H1 (cell line): ENCODE measurements around the gene HOXB7. TPM values are rescaled to one million over a fixed set of nuclear protein-coding genes. Genes with fewer than 3 reads are reported as not detected.

ENCODE experiments used
- CTCF ChIA-PET: fragments of 300-600 bp; sonication (Branson Sonifier 250); formaldehyde crosslinking; loops from one replicate; lab custom pipeline; 2021; ENCODE audit not compliant: partially characterized antibody; lab: Charles Lee
- POLR2A ChIA-PET: fragments of 300-600 bp; sonication (Branson Sonifier 250); formaldehyde crosslinking; loops from one replicate; lab custom pipeline; 2021; ENCODE audit warnings: inconsistent platforms; ENCODE audit not compliant: partially characterized antibody; lab: Charles Lee
- DNase-seq, 2 experiments: peaks; one replicate each; pipeline versions ENCODE4 v3.0.0 to v3.0.0-alpha.2; 2010 to 2022; ENCODE audit warnings: low spot score in 2 of 2, low read depth in 1 of 2, mixed read lengths in 1 of 2
- FAIRE-seq: peaks from 2 replicates; lab custom pipeline; 2011; peaks lifted over from hg19 to GRCh38; lab: Jason Lieb, UNC
- H2AFZ ChIP-seq: 2 replicates; pipeline ENCODE4 v1.8.1; 2012; ENCODE audit warnings: low read length, inconsistent platforms
- H2AK5ac ChIP-seq: 2 replicates; pipeline ENCODE4 v1.6.1; 2013; ENCODE audit warnings: low read depth, low read length
- H2BK120ac ChIP-seq: replicated peaks from 2 replicates; pipeline ENCODE3; 2013; ENCODE audit warnings: low read depth, low read length, inconsistent platforms
- H2BK12ac ChIP-seq: 2 replicates; pipeline ENCODE4 v1.6.1; 2013; ENCODE audit warnings: low read depth, low read length
- H2BK15ac ChIP-seq: 2 replicates; pipeline ENCODE4 v1.6.1; 2013; ENCODE audit warnings: low read length
- H2BK20ac ChIP-seq: 2 replicates; pipeline ENCODE4 v1.6.1; 2013; ENCODE audit warnings: low read length
- H2BK5ac ChIP-seq: 2 replicates; pipeline ENCODE4 v1.6.1; 2013; ENCODE audit warnings: low read depth, low read length
- H3K14ac ChIP-seq: 2 replicates; pipeline ENCODE4 v1.6.1; 2013; ENCODE audit warnings: inconsistent platforms; ENCODE audit not compliant: insufficient read length
- H3K18ac ChIP-seq: 2 replicates; pipeline ENCODE4 v1.6.1; 2013; ENCODE audit warnings: low read length; ENCODE audit errors: extremely low read depth
- H3K23ac ChIP-seq: 2 replicates; pipeline ENCODE4 v1.6.1; 2013; ENCODE audit warnings: inconsistent platforms; ENCODE audit not compliant: insufficient read length
- H3K23me2 ChIP-seq: 2 replicates; pipeline ENCODE4 v1.6.1; 2013; ENCODE audit warnings: low read depth, low read length
- H3K27ac ChIP-seq: 2 replicates; pipeline ENCODE4 v1.6.1; 2011; ENCODE audit warnings: low read depth, low read length, inconsistent platforms
- H3K27me3 ChIP-seq, 4 experiments: replicated peaks in 1 of 4; 1 replicate in 1 of 4; 2 replicates in 3 of 4; pipeline versions ENCODE4 v1.6.1 to v1.8.1; 2011 to 2013; ENCODE audit warnings: low read length in 3 of 4, mild to moderate bottlenecking in 3 of 4, inconsistent platforms in 2 of 4, mixed read lengths in 2 of 4, moderate library complexity in 1 of 4; ENCODE audit not compliant: control insufficient read depth in 3 of 4, insufficient read depth in 3 of 4; ENCODE audit errors: extremely low read depth in 1 of 4
- H3K36me3 ChIP-seq, 4 experiments: 2 replicates each; pipeline versions ENCODE4 v1.6.1 to v1.8.1; 2011 to 2013; ENCODE audit warnings: mild to moderate bottlenecking in 4 of 4, low read length in 3 of 4, moderate library complexity in 2 of 4, control low read depth in 1 of 4, inconsistent platforms in 1 of 4; ENCODE audit not compliant: insufficient read depth in 4 of 4, control insufficient read depth in 2 of 4
- H3K4ac ChIP-seq: replicated peaks from 2 replicates; pipeline ENCODE3; 2013; ENCODE audit warnings: low read length, low read depth, mixed read lengths, inconsistent platforms; ENCODE audit not compliant: insufficient read length
- H3K4me1 ChIP-seq, 4 experiments: replicated peaks in 1 of 4; 1 replicate in 1 of 4; 2 replicates in 3 of 4; pipeline versions ENCODE4 v1.6.1 to v1.8.1; 2011 to 2013; ENCODE audit warnings: low read length in 3 of 4, inconsistent platforms in 2 of 4, mixed read lengths in 1 of 4; ENCODE audit not compliant: insufficient read depth in 4 of 4, control insufficient read depth in 3 of 4
- H3K4me2 ChIP-seq, 2 experiments: 2 replicates each; pipeline versions ENCODE4 v1.6.1 to v1.8.1; 2011 to 2013; ENCODE audit warnings: low read depth in 2 of 2, low read length in 2 of 2, control low read depth in 1 of 2, inconsistent platforms in 1 of 2, mild to moderate bottlenecking in 1 of 2; ENCODE audit not compliant: insufficient read depth in 1 of 2
- H3K4me3 ChIP-seq, 4 experiments: fragments of 200-600, 300-600 bp in 1 of 4; sonication (generic), shearing (Covaris generic), sonication (Bioruptor Twin) in 1 of 4; 2 replicates each; pipeline versions ENCODE4 v1.5.1 to v1.8.1; 2011 to 2016; ENCODE audit warnings: low read length in 4 of 4, low read depth in 3 of 4, control low read depth in 2 of 4, inconsistent platforms in 2 of 4, mild to moderate bottlenecking in 2 of 4, mixed read lengths in 1 of 4, moderate library complexity in 1 of 4; ENCODE audit not compliant: insufficient read depth in 2 of 4; ENCODE audit errors: extremely low read depth in 1 of 4
- H3K56ac ChIP-seq: replicated peaks from 2 replicates; pipeline ENCODE3; 2013; ENCODE audit warnings: low read depth, mild to moderate bottlenecking, mixed read lengths, low read length, inconsistent platforms; ENCODE audit not compliant: insufficient read length
- H3K79me1 ChIP-seq: 2 replicates; pipeline ENCODE4 v1.6.1; 2013; ENCODE audit warnings: low read depth, low read length, control low read depth
- H3K79me2 ChIP-seq, 2 experiments: 2 replicates each; pipeline versions ENCODE4 v1.6.1 to v1.8.1; 2012 to 2013; ENCODE audit warnings: low read length in 2 of 2, mild to moderate bottlenecking in 2 of 2, inconsistent platforms in 1 of 2; ENCODE audit not compliant: insufficient read depth in 2 of 2, control insufficient read depth in 1 of 2
- H3K9ac ChIP-seq, 4 experiments: replicated peaks in 1 of 4; 1 replicate in 1 of 4; 2 replicates in 3 of 4; pipeline versions ENCODE4 v1.6.1 to v1.8.1; 2011 to 2013; ENCODE audit warnings: low read depth in 3 of 4, low read length in 3 of 4, control low read depth in 2 of 4, mild to moderate bottlenecking in 2 of 4, moderate library complexity in 2 of 4, inconsistent platforms in 1 of 4; ENCODE audit errors: extremely low read depth in 1 of 4
- H3K9me3 ChIP-seq, 2 experiments: 2 replicates each; pipeline versions ENCODE4 v1.6.1 to v1.8.1; 2012 to 2013; ENCODE audit warnings: mild to moderate bottlenecking in 2 of 2, moderate library complexity in 2 of 2, control low read depth in 1 of 2, inconsistent platforms in 1 of 2, low read depth in 1 of 2, low read length in 1 of 2, mixed read lengths in 1 of 2; ENCODE audit not compliant: insufficient read depth in 2 of 2
- H4K20me1 ChIP-seq, 2 experiments: replicated peaks in 1 of 2; 2 replicates each; pipeline versions ENCODE3 to v1.8.1; 2011 to 2013; ENCODE audit warnings: inconsistent platforms in 2 of 2, low read length in 2 of 2, mild to moderate bottlenecking in 1 of 2; ENCODE audit not compliant: insufficient read depth in 2 of 2, control insufficient read depth in 1 of 2
- H4K5ac ChIP-seq: 2 replicates; pipeline ENCODE4 v1.6.1; 2013; ENCODE audit warnings: low read length, low read depth, mixed read lengths, inconsistent platforms; ENCODE audit not compliant: insufficient read length
- H4K8ac ChIP-seq: 2 replicates; pipeline ENCODE4 v1.8.0; 2013; ENCODE audit warnings: mild to moderate bottlenecking, moderate library complexity, low read length, inconsistent platforms; ENCODE audit not compliant: insufficient read depth; ENCODE audit errors: extremely low read depth
- H4K91ac ChIP-seq: replicated peaks from 2 replicates; pipeline ENCODE3; 2013; ENCODE audit warnings: low read length, mixed read lengths, inconsistent platforms; ENCODE audit not compliant: insufficient read length
- POLR2AphosphoS5 ChIP-seq: IDR thresholded peaks from 2 replicates; pipeline ENCODE4 v1.6.1; 2011; ENCODE audit warnings: low read depth, low read length
- SUZ12 ChIP-seq: fragments of 200-600 bp; sonication (generic); IDR thresholded peaks from 2 replicates; pipeline ENCODE4 v1.6.1; 2012; ENCODE audit warnings: mild to moderate bottlenecking, inconsistent platforms, low read length, moderate library complexity, mixed read lengths
- WGBS, 2 experiments: shearing (Covaris generic) in 1 of 2; methylation state at CpG; one replicate each; pipeline versions ENCODE4 v1.1.6 to v1.1.7; 2013 to 2015; ENCODE audit warnings: low lambda C conversion rate in 2 of 2, mixed read lengths in 2 of 2, inconsistent platforms in 1 of 2, low coverage in 1 of 2, missing lambda C conversion rate in 1 of 2; ENCODE audit not compliant: insufficient replicate concordance in 2 of 2, insufficient coverage in 1 of 2, insufficient read length in 1 of 2; ENCODE audit errors: extremely low coverage in 1 of 2, missing lambda C conversion rate in 1 of 2; 5-methylcytosine and 5-hydroxymethylcytosine counted together
- polyA plus RNA-seq, 7 experiments: library from polyadenylated mRNA; depleted of rRNA in 3 of 7; stranded (reverse) in 5 of 7; unstranded in 2 of 7; fragments of >200 nt in 5 of 7; fragments of 200-250 nt in 2 of 7; gene quantifications; 1 replicate in 5 of 7; 2 replicates in 1 of 7; 4 replicates in 1 of 7; pipeline versions ENCODE4 v1.2.1 to v1.2.3, GENCODE V29; 2011 to 2013; ENCODE audit warnings: missing spikeins in 2 of 7, mixed read lengths in 2 of 7
- total RNA-seq: library from RNA; stranded (reverse); fragmentation: NEBNext Ultra II Directional; extraction: Animal tissue kit (Norgen Biotek cat#: 25700); gene quantifications from 2 replicates; pipeline ENCODE4 v1.2.1, GENCODE V29; 2021
- TF ChIP-seq, protein P1 (sequence below): IDR thresholded peaks from 2 replicates; pipeline ENCODE4 v1.6.1; 2012; ENCODE audit warnings: low read length, inconsistent platforms

The HOXB7 gene
- total and polyA plus RNA-seq, 2 of the 8 experiments (the other 6 are each of a cell fraction or from before 2014, with no cell fraction given) = not detected

DNA sequence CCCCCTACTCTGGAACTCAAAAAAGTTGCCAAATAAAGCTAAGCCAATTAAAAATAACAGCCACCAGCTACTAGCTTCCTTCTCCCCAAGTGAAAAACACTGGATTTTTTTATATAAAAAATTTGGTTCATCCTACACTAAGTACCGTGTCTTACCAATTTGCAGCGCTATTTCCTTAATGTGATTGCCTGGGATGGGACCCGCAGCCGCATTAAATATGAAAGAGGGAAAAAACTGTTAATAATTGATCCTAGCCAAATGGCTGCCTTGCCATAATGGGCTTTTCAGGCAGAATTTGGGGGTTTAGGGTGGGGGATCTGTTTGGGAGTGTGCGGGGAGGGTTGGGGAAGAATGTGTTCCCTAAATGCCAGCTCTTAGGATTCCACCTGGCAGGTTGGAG is 13.3 kb upstream of the HOXB7 start:
- Histone ChIP-seq H4K8ac (no peak overlapping the region), H3K4me3 (no peak overlapping the region), H4K91ac (no peak overlapping the region), H3K4ac (no peak overlapping the region), H3K79me1 (no peaks in the 10 kb centered on the region), H3K9me3 (no peaks in the 10 kb centered on the region), H2AFZ (no peak overlapping the region), H3K23me2 (no peaks in the 10 kb centered on the region; the same call in 1 of the 2 replicates), H4K5ac (no peak overlapping the region), H2BK15ac (no peak overlapping the region), H3K14ac (no peak overlapping the region), H3K4me1 (peaks cover 0 to 12% (median 7%) of the 10 kb centered on the region in 4 experiments; a peak in 6 of 7 replicates), H3K56ac (no peak overlapping the region), H3K18ac (no peak overlapping the region), H2BK5ac (no peak overlapping the region), H3K79me2 (no peaks in the 10 kb centered on the region), H3K23ac (no peak overlapping the region), H4K20me1 (peaks cover 34 to 46% of the 10 kb centered on the region in 2 experiments), H2AK5ac (no peak overlapping the region), H3K9ac (no peak overlapping the region), H3K36me3 (peaks cover 0 to 13% (median 0%) of the 10 kb centered on the region in 4 experiments; a peak in 1 of 8 replicates), H3K27me3 (peaks cover 99 to 100% (median 100%) of the 10 kb centered on the region in 4 experiments), H2BK20ac (no peak overlapping the region), H3K27ac (no peak overlapping the region), H3K4me2 (no peak overlapping the region; a peak in 1 of 4 replicates), H2BK120ac (no peak overlapping the region), H2BK12ac (no peak overlapping the region)
- DNase-seq (no peak), FAIRE-seq (no peak)
- ChIA-PET CTCF (interaction anchor here (0.6 to 4.4 kb wide), 9 partner anchors 9 to 1597 kb away, joined by 3 to 21 read pairs (median 3); partner anchors contain the start of genes HOXB5 and HOXB8), POLR2A (interaction anchor here (1.9 kb wide), 1 partner anchor 36 kb away, joined by 4 read pairs; no protein-coding TSS in a partner anchor)
- 26% methylated on average over 5 of the region's 5 CpGs; no CpG with 5 or more reads in 1 of the 2 experiments for WGBS, 2 experiments
- TF ChIP-seq POLR2AphosphoS5 = no peak
- TF ChIP-seq SUZ12 = no peak
- TF ChIP-seq, protein P1, sequence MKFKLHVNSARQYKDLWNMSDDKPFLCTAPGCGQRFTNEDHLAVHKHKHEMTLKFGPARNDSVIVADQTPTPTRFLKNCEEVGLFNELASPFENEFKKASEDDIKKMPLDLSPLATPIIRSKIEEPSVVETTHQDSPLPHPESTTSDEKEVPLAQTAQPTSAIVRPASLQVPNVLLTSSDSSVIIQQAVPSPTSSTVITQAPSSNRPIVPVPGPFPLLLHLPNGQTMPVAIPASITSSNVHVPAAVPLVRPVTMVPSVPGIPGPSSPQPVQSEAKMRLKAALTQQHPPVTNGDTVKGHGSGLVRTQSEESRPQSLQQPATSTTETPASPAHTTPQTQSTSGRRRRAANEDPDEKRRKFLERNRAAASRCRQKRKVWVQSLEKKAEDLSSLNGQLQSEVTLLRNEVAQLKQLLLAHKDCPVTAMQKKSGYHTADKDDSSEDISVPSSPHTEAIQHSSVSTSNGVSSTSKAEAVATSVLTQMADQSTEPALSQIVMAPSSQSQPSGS = no peak
